GM12864 (cell line): ENCODE measurements around the gene HDAC4.
A peak's percentile ranks its signal among the peaks of the same experiment; 100 is the strongest.

ENCODE experiments used
- DNase-seq: peaks from one replicate; pipeline ENCODE4 v3.0.0-alpha.2; 2011; ENCODE audit warnings: low read depth
- H3K4me3 ChIP-seq: 2 replicates; pipeline ENCODE4 v1.5.1; 2011; ENCODE audit warnings: mild to moderate bottlenecking, low read depth, low read length, control low read depth
- CTCF ChIP-seq: IDR thresholded peaks from 2 replicates; pipeline ENCODE4 v1.5.1; 2011; ENCODE audit warnings: low read depth, mild to moderate bottlenecking, moderate library complexity, low read length, control low read depth, inconsistent platforms; ENCODE audit errors: missing control alignments

The HDAC4 gene

GRCh38 chr2:239092571-239093294 lies 308.1 kb downstream of the HDAC4 start:
- DNase-seq, result no peak
- no peak overlapping the region for H3K4me3 ChIP-seq

GRCh38 chr2:239089884-239090283 lies 310.9 kb downstream of the HDAC4 start:
- no peak overlapping the region for H3K4me3 ChIP-seq
- no peak for DNase-seq
- peak; percentile 6 for TF ChIP-seq CTCF

More at GRCh38 chr2:239092571-239093294, 308.1 kb downstream of the HDAC4 start:
- TF ChIP-seq CTCF, result no peak

DNA sequence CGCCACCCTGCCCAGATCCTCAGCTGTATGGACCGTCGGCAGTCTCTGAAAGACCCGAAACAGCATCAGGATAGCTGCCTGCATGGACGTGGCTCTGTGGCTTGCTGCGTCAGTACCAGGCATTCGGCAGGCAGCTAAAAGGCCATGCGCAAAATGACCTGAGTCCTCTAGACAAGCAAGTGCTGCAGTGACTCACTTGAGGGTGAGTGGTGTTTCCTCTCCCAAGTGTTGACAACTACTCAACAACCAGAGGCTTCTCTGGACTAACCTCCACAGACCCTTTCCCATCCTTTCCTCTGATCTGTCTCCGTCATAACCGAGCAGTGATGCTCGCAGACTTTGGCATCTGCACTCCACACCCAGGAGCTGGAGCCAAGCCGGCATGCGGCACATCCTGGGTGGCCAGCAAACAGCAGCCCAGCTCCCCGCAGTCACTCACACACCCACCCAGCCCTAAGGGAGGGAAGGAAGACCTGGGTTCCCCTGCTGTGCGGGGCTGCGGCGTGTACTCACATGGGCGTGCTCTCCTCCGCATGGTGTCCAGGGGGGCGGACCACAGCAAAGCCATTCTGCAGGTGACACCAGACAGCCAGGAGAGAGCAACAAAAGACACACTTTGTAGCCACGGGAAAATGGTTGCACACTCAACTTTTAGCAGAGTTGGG lies 313.6 kb downstream of the HDAC4 start:
- DNase-seq, result no peak

GRCh38 chr2:239086325-239087020 lies 314.3 kb downstream of the HDAC4 start:
- DNase-seq, result no peak
- no peak for TF ChIP-seq CTCF
- H3K4me3 ChIP-seq, result no peak overlapping the region

More for the DNA sequence above, 313.6 kb downstream of the HDAC4 start:
- TF ChIP-seq CTCF, result no peak
- H3K4me3 ChIP-seq, result no peak overlapping the region

DNA sequence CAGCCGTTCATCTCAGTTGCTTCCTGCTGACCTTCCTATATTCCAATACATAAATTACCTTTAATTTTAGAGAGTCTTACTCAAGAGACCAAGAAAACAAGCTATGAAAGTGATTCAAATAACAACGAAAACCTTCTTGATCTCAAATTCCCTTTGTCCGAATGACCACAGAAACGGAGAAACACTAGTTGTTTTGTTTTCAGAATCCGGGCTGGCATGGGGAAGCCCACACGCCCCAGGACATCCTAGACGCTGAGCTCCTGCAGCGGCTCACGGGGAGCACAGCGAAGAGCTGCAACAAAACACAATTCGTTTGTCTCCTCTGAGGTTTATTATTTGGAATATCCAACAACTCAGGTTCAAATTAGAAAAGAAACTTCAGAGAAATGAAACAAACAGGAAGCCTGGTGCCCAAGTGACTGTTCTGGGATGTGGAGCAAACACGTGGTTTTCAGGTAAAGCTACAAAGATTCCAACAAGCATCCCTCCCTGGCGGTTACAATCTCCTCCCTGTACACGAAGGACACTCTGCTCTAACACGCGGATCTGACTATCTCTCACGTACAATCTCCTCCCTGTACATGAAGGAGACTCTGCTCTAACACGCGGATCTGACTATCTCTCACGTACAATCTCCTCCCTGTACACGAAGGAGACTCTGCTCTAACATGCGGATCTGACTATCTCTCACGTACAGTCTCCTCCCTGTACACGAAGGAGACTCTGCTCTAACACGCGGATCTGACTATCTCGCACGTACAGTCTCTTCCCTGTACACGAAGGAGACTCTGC lies 315.4 kb downstream of the HDAC4 start:
- no peak for DNase-seq
- TF ChIP-seq CTCF, result no peak
- no peak overlapping the region for H3K4me3 ChIP-seq

DNA sequence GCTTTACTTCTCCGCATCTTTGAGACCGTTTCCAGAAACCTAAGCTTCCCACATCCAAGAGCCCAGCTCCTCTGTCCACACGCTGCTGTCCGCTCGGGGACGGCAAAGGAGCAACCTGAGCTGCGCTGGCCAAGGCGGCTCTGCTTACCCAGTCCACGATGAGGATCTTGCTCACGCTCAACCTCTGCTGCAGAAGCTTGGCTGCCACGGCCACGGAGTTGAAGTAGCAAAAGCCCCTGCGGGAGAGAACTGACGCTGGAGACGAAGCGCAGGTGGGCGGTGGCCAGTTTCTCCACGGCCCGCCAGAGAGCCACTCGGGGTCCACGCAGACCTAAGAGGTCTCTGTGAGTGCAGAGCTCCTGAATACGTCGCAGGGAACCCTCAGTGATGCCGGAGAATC lies 316.8 kb downstream of the HDAC4 start:
- TF ChIP-seq CTCF, result no peak
- H3K4me3 ChIP-seq, result no peak overlapping the region
- no peak for DNase-seq
